Bone marrow (tissue), 2 donors: ENCODE data around the gene HSPA12A.

Experiments
- DNase-seq, 2 donors: peaks; one replicate each; lab custom pipeline; 2025; lab: John Stamatoyannopoulos, UW

HSPA12A gene, protein sequence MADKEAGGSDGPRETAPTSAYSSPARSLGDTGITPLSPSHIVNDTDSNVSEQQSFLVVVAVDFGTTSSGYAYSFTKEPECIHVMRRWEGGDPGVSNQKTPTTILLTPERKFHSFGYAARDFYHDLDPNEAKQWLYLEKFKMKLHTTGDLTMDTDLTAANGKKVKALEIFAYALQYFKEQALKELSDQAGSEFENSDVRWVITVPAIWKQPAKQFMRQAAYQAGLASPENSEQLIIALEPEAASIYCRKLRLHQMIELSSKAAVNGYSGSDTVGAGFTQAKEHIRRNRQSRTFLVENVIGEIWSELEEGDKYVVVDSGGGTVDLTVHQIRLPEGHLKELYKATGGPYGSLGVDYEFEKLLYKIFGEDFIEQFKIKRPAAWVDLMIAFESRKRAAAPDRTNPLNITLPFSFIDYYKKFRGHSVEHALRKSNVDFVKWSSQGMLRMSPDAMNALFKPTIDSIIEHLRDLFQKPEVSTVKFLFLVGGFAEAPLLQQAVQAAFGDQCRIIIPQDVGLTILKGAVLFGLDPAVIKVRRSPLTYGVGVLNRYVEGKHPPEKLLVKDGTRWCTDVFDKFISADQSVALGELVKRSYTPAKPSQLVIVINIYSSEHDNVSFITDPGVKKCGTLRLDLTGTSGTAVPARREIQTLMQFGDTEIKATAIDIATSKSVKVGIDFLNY

GRCh38 chr10:116742367-116743265 is at the start of gene HSPA12A:
TSS of gene HSPA12A (minus strand) at chr10:116742566. CDS start at chr10:116742469, 97 bp downstream.
- peak in 1 of 2 donors; percentile 62 for DNase-seq

DNA sequence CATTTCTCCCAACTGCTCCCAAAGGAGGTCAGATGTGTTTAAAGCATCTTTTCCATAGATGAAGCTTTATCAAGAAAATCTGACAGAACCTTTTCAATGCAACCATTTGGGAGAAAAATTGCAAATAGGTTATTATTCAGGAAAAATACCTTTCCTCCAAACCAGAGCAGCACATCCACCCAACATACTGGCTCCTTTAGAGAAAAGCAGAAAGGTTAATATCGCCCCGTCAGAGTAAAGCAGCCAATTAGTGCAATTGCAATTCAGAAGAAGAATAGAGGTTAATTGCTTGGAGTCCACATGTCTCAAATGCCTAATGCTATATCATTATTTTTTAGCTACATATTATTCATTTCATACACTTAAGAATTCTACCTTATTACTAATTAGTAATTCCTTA is 48.9 kb upstream of the HSPA12A start:
- no peak for DNase-seq

DNA sequence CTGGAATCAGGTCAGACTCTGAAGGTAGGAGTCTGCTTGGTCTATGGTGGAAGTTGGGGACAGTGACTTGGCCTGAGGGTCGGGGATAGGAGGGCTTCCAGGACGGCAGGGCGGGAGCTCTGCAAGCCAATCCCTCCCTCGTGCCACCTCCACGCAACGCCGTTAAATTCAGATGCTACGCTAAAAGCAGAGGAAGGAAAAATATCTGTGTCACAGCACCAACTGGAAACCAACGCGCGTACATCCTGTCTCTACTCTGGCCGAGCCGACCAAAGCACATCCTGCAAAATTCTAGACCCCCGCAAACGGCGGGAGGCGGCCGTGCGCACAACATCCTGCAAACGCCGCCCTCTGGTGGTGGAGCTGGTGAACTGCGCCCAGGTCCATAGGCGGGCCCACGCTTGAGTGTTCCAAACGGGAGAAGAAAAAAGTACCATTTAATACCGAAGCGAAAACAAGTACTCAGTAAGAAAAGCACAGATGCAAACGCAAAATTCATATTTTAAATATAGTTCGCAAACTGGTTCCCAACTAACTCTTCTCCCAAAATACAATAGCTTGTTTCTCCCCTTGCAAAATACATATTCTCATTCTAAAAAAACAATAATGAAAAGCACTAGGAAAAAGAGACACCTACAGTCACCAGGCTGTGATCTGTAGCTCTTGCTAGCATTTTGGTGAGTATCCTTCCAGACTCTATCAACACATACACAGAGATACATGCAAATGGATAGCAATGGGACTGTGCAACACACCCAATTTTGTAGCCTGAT is 45.7 kb upstream of the HSPA12A start:
- DNase-seq = peak; percentile 25 to 50

DNA sequence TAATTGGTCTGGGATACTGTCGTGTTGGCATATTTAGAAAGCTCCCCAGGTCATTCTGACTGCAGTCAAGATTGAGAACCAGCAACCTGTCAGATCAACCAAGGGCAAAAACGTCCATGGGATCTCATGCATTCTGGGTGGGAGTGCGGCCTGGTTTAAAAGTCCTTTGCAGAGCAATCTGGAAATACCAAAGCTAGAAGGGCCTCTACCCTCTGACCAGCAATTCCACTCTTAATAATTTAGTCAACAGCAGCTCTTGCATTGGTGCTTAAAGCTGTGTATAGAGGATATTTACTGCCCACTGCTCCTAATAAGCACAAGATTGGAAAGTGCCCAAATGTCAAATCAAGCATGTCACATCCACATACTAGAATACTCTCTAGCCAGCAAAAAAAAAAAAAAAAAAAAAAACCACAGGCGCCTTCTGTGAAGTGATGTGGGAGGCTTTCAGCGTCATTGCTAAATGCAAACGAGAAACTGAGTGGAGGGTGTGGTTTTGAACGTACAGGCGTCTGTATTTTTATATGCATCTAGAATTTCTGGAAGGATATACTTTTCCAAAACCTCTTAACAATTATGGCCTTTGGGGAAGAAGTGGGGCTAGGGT is 44.8 kb upstream of the HSPA12A start:
- DNase-seq = no peak

GRCh38 chr10:116785867-116786266 is 43.5 kb upstream of the HSPA12A start:
- no peak for DNase-seq

DNA sequence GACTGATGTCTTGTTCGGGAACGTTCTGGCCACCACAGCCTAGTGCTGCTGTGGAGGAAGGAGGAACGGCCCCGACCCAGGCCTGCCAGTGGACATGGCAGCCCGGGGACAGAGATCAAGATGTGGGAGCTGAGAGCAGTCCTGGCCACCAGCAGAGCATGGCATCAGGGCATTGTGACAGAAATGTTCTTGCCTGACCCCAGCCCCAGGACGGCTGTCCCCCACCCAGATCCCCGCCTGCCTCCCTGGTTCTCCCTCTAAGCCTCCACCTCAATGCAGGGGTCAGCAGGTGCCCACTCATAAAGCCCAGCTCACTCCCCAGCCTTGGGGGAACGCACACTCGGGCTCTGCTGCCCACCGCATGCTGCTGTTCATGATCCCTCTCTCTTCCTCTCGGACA is 42.9 kb upstream of the HSPA12A start:
- no peak for DNase-seq

DNA sequence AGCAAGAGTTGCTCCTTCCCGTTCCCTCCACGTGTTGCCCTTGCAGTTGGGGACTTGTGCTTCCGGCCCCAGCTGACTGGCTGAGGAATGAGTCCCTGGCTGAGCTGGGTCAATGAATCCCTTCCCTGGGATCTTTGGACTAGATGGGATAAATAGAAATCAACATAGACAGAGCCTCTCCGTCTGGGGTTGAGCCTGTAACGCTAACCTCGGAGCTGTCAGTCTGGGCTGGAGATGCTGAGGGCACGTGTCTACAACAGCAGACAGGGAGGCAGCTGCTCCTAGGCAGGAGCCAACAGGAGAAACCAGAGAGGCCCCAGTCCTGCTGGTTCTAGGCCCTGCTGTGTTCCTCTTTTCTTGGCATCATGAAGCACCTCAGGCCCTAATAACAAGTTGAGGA is 42.3 kb upstream of the HSPA12A start:
- DNase-seq = no peak

DNA sequence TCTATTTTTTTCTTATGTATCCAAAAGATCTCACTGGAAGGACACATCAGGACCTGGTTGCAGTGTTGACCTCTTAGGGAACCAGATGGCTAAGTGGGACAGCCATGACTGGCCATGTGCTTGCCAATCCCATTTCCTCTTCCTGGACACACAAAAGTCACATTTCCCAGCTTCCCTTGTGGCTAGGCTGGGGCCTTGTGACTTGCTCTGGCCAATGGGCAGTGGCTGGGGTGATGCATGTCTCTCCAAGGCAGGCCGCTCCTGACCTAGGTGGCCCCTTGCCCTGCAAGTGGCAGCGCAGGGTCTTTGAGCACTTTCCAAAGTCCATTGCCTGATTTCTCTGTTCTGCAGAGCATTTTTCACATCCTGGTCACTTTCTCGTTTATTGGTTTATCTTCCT is 41.7 kb upstream of the HSPA12A start:
- no peak for DNase-seq

- DNase-seq = no peak
Observed at GRCh38 chr10:116783011-116783655, 40.8 kb upstream of the HSPA12A start.

DNA sequence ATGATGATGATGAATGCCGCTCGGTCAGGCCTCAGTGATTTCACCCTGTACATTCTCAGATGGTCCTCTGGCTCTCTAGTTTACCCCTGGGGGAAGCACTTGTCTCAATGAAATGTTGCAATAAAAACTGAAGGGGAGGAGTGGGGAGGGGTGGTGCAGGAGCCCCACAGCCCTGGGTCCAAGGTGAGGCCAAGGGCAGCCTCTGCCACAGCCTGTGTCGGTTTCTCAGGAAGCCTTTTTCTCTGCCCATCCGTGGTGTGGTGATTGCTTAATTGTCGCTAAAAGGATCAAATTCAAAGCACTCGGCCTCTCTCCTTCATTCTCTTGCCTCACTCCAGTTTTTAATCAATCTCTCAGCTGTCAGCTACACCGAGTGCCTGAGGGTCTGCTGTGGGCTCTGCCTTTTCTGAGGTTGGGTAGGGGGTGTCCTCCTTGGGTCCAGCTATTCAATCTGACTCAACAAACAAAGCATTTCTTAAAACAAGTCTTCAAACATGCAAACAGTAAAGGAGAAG is 39.1 kb upstream of the HSPA12A start:
- DNase-seq = no peak

DNA sequence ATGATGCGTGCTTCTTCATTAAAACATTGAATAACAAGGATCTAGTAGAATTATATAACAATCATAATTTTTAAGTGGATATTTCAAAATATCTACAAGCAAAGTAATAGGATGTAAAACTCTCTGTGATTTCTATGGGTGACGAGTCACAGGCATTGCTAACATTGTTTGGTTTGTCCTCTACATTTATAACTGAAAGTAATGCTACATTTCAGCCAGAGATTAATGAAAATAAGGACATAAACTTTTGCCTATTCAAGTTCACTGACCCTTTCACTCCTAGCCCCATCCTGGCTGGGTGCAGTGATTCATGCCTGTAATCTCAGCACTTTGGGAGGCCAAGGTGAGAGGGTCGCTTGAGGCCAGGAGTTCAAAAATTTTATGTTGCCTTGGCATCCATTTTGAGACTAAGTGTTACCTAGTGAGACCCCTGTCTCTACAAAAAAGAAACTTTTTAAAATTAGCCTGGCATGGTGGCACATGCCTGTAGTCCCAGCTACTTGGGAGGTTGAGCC is 38.4 kb upstream of the HSPA12A start:
- DNase-seq = no peak

- DNase-seq = no peak
Observed at GRCh38 chr10:116779076-116779687, 36.8 kb upstream of the HSPA12A start.

DNA sequence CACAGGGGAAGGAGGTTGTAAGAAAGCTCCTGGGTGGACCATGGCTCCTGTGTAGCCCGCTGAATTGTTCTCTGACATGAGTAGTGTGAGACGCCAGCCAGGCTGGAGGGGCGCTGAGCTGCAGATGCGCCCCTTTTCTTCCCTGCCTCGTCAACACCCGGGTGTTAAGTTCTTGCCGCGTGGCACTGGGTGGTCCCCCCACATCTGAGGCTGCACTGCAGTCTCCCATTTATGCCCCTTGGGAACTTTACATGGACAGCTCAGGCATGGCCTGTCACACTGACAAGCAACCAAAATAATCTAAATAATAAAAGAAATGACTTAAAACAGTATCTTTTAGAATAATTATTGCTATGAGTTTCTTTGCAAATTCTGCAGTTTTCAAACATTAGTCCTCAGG is 34.6 kb upstream of the HSPA12A start:
- DNase-seq = no peak

DNA sequence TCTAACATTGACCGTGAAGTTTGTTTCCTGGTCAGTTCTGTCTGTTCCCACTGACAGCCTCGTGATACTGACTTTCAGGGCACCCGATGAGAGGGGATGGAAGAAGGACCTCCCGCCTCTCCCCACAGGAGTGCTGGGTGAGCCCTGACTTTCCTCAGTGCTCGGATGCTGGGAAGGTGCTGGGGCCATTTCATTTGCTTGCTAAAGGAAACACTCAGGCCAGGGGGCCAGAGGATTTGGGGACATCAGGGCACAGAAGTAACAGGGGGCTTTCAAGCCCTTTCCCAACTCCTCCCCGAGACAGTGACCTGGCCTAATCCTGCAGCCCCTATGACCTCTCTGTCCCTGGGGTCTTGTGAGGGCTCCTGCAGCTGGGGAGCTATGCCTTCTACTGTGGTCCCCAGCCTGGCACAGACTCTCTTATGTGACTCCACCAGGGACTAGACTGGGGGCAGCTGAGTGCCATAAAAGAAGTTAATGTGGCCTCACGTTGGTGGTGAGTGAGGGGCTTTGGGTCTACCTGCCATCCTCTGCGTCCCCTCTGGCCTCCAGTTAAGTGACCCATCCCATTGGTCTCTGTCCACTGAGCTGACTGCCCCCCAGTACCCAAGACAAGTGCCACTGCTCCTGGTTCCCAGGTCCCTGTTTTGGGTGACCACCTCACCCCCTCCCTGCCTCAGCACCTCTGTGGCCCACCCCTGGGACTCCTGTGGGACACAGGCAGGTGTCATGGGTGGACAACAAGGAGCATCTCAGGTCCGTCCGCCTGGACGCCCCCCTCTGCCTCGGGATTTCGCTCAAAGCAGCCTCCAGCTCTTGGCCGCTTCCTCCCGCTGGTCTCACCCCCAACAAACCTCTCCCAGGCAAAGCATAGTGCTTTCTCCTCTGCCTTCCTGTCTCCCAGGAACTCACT is 33.4 kb upstream of the HSPA12A start:
- no peak for DNase-seq

- no peak for DNase-seq
Observed at GRCh38 chr10:116774728-116775151, 32.4 kb upstream of the HSPA12A start.

DNA sequence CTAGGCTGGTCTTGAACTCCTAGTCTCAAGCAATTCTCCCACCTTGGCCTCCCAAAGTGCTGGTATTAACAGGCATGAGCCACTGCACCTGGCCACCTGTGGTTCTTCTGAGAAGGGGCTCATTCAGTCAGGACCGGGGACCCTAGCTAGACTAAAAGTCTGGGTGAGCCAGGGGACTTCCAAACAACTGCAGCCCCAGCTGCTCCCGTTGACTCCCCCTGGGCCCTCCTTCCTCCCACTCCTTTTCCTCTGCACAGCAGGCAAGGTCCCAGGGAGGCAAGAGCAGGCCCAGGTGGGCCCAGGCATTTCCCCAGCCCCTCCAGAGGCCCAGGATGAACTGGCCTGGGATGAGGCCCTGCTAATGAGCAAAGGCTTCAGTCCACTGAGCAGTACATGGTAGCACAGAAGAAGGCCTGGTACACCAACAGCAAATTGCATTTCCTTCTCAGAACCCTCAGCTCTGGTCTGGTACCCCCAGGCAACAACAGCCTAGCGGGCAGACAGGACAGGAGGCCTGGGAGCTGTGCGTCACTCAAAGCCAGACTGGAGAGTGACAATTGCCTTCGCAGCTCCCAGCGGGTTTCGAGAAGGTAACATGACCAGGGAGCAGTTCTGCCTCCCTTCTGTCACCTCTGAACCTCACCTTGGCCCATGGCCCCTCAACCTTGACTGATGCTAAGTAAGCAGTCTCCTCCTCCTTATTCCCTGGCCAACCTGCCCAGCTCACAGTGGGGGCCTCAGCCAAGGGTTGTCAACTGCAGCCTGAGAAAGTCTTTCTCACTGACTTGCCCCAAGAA is 30.7 kb upstream of the HSPA12A start:
- no peak for DNase-seq

DNA sequence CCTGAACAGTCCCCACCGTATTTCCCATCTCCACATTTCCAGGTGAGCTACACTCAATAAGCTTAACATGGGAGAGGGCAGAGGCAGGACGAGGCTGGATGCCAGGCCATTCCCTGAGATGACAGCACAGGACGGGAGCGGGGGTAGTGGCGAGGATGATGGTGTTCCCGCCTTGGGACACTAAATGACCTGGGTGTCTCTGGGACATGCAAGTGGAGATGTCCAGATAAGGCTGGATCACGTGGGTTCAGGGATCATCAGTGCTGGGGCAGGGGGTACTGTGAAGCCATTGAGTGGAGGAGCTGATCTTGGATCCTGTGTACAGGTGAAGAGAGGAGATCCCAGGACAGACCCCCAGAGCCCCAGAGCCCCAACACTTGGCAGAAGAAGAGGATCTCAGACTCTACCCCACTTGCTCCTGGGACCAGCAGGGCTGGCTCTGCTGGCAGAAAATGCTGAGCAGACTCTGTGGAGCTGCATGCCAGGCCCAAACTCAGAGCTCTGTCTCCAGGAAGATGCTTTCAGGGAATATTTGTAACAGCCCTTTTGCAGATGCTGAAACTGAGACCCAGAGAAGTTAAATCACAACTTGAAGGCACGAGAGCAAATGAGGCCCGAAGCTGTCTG is 29.7 kb upstream of the HSPA12A start:
- no peak for DNase-seq
